ENCODE data around the gene PKNOX2.

Gene PKNOX2

DNA sequence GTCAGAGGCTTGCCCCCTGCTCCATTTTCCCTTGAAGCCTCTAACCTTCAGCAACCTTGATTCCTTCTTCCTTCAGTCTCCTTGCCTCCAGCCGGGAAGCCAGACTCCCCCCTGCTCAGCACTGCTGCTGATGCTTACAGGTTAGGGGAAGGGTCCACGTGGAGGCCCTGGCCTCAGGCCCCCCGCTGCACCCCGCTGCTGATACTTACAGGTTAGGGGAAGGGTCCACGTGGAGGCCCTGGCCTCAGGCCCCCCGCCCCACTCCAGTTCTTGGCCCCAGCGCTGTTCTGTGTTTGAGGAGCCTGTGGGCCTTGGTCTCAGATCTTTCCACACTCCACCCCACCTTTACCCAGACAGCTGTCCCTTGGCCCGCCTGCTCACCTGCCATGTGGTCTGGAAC, 25.6 kb upstream of the PKNOX2 start:
- Histone ChIP-seq H3K4me3 (ENCODE audit: low read depth in 1 of 2, low read length in 2 of 2) (no peak overlapping the region), H3K27me3 (ENCODE audit: control insufficient read depth in 1 of 2, insufficient read depth in 2 of 2, low read length in 2 of 2) (peaks cover 5 to 14% of the 10 kb centered on the region in 2 donors), H3K9ac (ENCODE audit: low read length) (no peak overlapping the region), H3K4me1 (ENCODE audit: insufficient read depth, low read length) (peaks cover 6% of the 10 kb centered on the region), H3K9me3 (ENCODE audit: low read length) (no peaks in the 10 kb centered on the region), H3K27ac (ENCODE audit: low read depth, low read length) (no peak overlapping the region), H3K36me3 (ENCODE audit: insufficient read depth, low read length) (no peaks in the 10 kb centered on the region)

DNA sequence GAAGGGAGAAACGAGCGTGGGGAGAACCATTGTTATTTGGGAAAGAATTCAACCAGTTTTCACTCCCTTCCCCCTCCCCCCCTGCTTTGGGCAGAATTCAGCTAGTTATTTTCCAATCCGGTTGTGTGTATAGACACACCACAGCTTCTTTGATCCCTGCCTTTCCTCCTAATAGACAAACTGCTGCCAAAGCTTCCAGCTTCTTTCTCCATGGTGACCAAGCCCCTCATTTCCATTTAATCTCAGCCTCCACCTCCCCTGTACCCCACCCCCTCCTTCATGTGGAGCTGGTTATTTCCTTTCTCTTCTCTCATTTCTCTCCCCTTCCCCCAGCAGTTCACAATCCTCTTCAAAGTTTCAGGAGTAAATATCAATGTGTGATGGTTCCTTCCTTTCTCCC, 24.8 kb upstream of the PKNOX2 start:
- H3K4me3 ChIP-seq (ENCODE audit: low read depth in 1 of 2, low read length in 2 of 2) = no peak overlapping the region
- H3K27me3 ChIP-seq (ENCODE audit: control insufficient read depth in 1 of 2, insufficient read depth in 2 of 2, low read length in 2 of 2) = peaks cover 5 to 14% of the 10 kb centered on the region in 2 donors
- no peak overlapping the region for H3K9ac ChIP-seq (ENCODE audit: low read length)
- peaks cover 6% of the 10 kb centered on the region for H3K4me1 ChIP-seq (ENCODE audit: insufficient read depth, low read length)
- no peaks in the 10 kb centered on the region for H3K9me3 ChIP-seq (ENCODE audit: low read length)
- no peak overlapping the region for H3K27ac ChIP-seq (ENCODE audit: low read depth, low read length)
- H3K36me3 ChIP-seq (ENCODE audit: insufficient read depth, low read length) = no peaks in the 10 kb centered on the region

DNA sequence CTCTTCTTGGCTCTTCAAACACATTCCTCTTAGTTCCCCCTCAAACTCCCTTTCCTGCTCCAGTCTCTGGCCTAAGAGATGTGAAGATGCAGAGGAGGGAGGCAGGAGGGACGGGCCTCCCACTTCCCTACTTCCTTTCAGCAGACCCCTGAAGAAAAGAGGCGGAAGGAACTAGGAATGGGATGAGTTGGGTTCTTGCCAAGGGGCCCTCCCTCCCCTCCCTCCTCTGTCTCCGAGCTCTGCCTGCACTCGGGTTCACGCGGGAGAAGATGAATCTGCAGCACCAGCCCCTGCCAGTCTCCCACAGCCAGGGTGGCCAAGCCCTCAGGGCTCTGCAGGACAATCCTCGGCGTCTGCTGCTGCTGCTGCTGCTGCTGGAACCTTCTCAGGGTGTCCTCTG, 24.3 kb upstream of the PKNOX2 start:
- Histone ChIP-seq H3K4me3 (ENCODE audit: low read depth in 1 of 2, low read length in 2 of 2) (no peak overlapping the region), H3K9me3 (ENCODE audit: low read length) (no peaks in the 10 kb centered on the region), H3K4me1 (ENCODE audit: insufficient read depth, low read length) (peaks cover 6% of the 10 kb centered on the region)

DNA sequence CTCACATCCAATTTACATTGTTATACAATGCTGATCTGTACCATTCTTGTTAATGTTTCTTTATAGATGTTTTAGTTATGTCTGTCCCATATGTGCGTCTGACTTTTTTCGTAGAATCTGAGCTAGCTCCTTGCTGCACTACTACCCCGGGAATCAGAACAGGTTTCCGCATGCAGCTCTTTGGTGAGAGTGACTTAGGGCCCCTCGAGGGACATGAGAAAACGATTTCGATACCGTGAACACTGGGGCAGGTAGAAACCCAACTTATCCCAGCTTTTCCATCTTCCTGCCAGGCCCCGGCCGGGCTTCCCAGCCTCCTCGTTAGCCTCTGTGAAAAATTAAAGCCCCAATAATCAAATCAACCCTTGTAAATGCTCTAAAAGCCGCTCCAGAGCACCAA, 23.4 kb upstream of the PKNOX2 start:
- Histone ChIP-seq H3K9me3 (ENCODE audit: low read length) (no peaks in the 10 kb centered on the region), H3K36me3 (ENCODE audit: insufficient read depth, low read length) (no peaks in the 10 kb centered on the region), H3K9ac (ENCODE audit: low read length) (no peak overlapping the region), H3K4me1 (ENCODE audit: insufficient read depth, low read length) (peaks cover 6% of the 10 kb centered on the region), H3K27ac (ENCODE audit: low read depth, low read length) (no peak overlapping the region), H3K4me3 (ENCODE audit: low read depth in 1 of 2, low read length in 2 of 2) (no peak overlapping the region), H3K27me3 (ENCODE audit: control insufficient read depth in 1 of 2, insufficient read depth in 2 of 2, low read length in 2 of 2) (peaks cover 5 to 14% of the 10 kb centered on the region in 2 donors)

More for the DNA sequence above, 24.3 kb upstream of the PKNOX2 start:
- H3K9ac ChIP-seq (ENCODE audit: low read length) = no peak overlapping the region
- H3K36me3 ChIP-seq (ENCODE audit: insufficient read depth, low read length) = no peaks in the 10 kb centered on the region
- H3K27me3 ChIP-seq (ENCODE audit: control insufficient read depth in 1 of 2, insufficient read depth in 2 of 2, low read length in 2 of 2) = peaks cover 5 to 14% of the 10 kb centered on the region in 2 donors
- no peak overlapping the region for H3K27ac ChIP-seq (ENCODE audit: low read depth, low read length)

DNA sequence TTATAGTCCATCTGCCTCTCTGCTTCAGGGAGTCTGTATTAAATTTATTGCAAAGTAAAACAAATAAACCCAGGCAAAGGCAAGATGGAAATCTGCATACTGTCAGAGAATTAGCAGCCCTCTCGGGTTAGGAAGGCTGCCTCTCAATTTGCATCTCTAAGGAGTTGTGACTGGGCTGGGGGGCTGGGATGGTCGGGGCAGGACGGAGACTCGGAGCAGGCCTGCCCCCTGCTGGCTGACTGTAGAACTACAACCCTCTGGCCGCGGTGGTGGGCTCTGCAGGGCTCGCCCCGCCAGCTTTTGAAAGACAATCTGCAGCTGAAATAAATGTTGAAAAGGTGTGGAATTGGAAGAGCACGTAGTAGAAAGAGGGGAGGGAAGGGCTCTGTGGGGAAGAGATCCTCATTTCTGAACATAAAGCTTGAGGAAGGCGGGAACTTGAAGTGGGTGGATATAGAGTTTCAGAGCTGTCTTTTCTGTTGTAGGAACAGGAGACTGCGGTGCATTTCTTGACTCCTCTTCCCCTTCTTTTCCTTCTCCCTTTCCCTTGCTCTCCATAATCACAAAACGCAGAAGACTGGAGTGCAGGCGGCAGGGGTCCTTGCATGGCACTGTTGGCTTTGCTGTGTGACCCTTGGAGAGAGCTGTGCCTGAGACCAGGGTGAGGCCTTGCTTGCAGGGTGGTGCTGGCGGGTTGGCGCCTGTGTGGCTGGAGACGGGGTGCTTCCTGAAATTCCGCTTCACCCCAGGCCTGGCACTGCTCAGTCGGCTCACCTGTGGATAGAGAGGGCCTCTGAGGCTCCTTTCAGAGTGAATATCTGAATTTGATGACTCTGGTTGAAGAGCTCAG, 22.6 kb upstream of the PKNOX2 start:
- Histone ChIP-seq H3K4me1 (ENCODE audit: insufficient read depth, low read length) (peaks cover 6% of the 10 kb centered on the region), H3K27me3 (ENCODE audit: control insufficient read depth in 1 of 2, insufficient read depth in 2 of 2, low read length in 2 of 2) (peaks cover 5 to 14% of the 10 kb centered on the region in 2 donors), H3K9ac (ENCODE audit: low read length) (no peak overlapping the region), H3K4me3 (ENCODE audit: low read depth in 1 of 2, low read length in 2 of 2) (no peak overlapping the region), H3K27ac (ENCODE audit: low read depth, low read length) (no peak overlapping the region), H3K36me3 (ENCODE audit: insufficient read depth, low read length) (no peaks in the 10 kb centered on the region), H3K9me3 (ENCODE audit: low read length) (no peaks in the 10 kb centered on the region)

DNA sequence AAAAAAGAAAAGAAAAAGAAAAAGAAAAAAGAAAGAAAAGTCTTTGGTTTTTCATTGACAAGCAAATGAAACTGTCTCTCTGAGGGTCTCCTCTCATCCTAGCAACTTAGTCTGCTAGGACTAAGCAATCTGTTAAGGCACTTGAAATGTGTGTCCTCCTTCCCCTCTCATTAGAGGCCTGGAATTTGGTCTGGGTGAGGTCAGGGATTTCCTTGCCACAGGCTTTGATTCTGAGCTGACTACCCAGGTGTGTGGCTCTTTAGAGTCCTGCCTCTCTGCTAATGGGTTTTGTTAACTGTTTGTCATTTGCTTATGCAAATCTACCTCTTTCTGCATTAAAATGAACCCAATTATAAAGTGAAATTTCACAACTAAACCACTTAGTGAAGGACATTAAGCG, 18.3 kb upstream of the PKNOX2 start:
- Histone ChIP-seq H3K4me3 (ENCODE audit: low read depth in 1 of 2, low read length in 2 of 2) (no peak overlapping the region), H3K4me1 (ENCODE audit: insufficient read depth, low read length) (peaks cover 6% of the 10 kb centered on the region), H3K9ac (ENCODE audit: low read length) (no peak overlapping the region), H3K27me3 (ENCODE audit: control insufficient read depth in 1 of 2, insufficient read depth in 2 of 2, low read length in 2 of 2) (peaks cover 0 to 6% of the 10 kb centered on the region in 2 donors), H3K9me3 (ENCODE audit: low read length) (no peaks in the 10 kb centered on the region), H3K27ac (ENCODE audit: low read depth, low read length) (no peak overlapping the region), H3K36me3 (ENCODE audit: insufficient read depth, low read length) (no peaks in the 10 kb centered on the region)

DNA sequence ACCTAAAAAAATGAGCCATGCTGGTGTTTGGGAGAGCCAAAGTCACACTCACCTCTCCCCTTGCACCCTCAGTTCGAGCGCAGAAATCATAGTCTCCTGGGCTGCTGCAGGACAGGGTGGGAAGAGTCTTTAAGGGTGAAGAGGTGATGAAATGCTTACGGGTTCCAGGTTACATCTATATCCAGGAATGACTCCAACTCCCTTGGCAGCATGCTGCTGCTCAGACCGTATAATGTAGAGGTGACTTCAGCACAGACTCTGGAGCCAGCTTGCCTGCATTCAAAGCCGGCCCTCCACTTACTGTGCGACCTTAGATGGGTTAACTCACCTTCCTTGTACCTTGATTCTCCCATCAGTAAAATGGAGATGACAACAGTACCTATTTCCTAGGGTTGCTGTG, 17.3 kb upstream of the PKNOX2 start:
- Histone ChIP-seq H3K9me3 (ENCODE audit: low read length) (no peaks in the 10 kb centered on the region), H3K4me1 (ENCODE audit: insufficient read depth, low read length) (no peaks in the 10 kb centered on the region), H3K27ac (ENCODE audit: low read depth, low read length) (no peak overlapping the region), H3K27me3 (ENCODE audit: control insufficient read depth in 1 of 2, insufficient read depth in 2 of 2, low read length in 2 of 2) (no peaks in the 10 kb centered on the region), H3K36me3 (ENCODE audit: insufficient read depth, low read length) (no peaks in the 10 kb centered on the region), H3K9ac (ENCODE audit: low read length) (no peak overlapping the region), H3K4me3 (ENCODE audit: low read depth in 1 of 2, low read length in 2 of 2) (no peak overlapping the region)

DNA sequence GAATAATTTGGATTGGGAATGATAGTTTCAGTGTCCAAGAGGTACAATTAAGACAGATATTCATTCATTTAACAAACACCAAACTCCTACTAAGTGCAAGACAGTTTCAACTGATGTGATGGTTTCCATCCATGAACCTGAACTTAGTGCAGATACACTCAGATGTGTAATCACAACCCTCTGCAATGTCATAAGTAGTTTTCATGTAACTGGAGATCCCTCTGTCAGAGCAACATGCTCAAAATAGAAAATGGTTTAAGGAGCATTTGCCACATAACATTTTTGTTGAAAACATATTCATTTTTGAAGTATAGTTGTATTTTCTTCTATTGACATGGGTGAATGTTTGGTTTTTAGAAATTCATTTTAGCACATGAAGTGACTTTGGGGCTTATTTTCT, 16.5 kb upstream of the PKNOX2 start:
- no peak overlapping the region for H3K27ac ChIP-seq (ENCODE audit: low read depth, low read length)

DNA sequence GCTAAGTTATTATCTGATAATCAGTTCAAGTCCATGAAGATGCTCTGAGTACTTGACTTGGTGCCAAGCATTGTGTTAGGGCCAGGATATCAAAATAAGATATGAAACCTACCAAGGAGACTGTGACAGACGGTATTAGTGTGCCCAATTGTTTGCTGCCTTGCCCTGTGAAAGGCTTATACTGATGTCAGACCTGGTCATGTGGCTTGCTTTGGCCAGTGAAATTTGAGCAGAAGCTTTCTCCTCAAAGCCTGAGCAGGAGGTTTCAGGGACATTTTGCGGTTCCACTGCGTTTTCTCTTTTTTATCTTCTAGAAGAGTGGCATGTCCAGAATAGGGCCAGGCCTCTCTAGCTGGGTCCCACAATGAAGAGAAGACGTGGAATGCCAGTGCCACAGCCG, 15.8 kb upstream of the PKNOX2 start:
- no peak overlapping the region for H3K9ac ChIP-seq (ENCODE audit: low read length)
- no peaks in the 10 kb centered on the region for H3K27me3 ChIP-seq (ENCODE audit: control insufficient read depth in 1 of 2, insufficient read depth in 2 of 2, low read length in 2 of 2)
- H3K36me3 ChIP-seq (ENCODE audit: insufficient read depth, low read length) = no peaks in the 10 kb centered on the region
- H3K4me1 ChIP-seq (ENCODE audit: insufficient read depth, low read length) = no peaks in the 10 kb centered on the region
- H3K4me3 ChIP-seq (ENCODE audit: low read depth in 1 of 2, low read length in 2 of 2) = no peak overlapping the region
- H3K27ac ChIP-seq (ENCODE audit: low read depth, low read length) = no peak overlapping the region
- H3K9me3 ChIP-seq (ENCODE audit: low read length) = no peaks in the 10 kb centered on the region

More for the DNA sequence above, 16.5 kb upstream of the PKNOX2 start:
- Histone ChIP-seq H3K36me3 (ENCODE audit: insufficient read depth, low read length) (no peaks in the 10 kb centered on the region), H3K27me3 (ENCODE audit: control insufficient read depth in 1 of 2, insufficient read depth in 2 of 2, low read length in 2 of 2) (no peaks in the 10 kb centered on the region), H3K4me1 (ENCODE audit: insufficient read depth, low read length) (no peaks in the 10 kb centered on the region), H3K4me3 (ENCODE audit: low read depth in 1 of 2, low read length in 2 of 2) (no peak overlapping the region), H3K9me3 (ENCODE audit: low read length) (no peaks in the 10 kb centered on the region), H3K9ac (ENCODE audit: low read length) (no peak overlapping the region)

DNA sequence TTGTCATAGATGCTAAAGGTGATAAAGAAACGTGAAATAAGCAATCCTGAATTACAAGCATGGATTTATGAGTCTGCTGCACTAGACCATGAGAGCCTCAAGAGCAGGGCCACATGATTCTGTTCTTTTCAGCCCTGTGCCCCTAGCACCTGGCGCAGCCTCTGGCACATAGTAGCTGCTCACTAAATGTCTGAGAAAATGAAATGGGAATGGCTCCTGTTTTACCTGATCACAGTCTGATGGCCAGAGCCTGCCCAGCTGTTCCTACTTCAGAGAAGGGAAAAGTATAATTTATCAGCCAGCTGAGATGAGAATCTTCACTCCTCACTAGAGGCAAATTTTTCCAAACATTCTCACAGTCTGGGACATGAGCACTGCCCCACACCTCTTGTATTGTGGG, 10.7 kb upstream of the PKNOX2 start:
- H3K27me3 ChIP-seq (ENCODE audit: control insufficient read depth in 1 of 2, insufficient read depth in 2 of 2, low read length in 2 of 2) = peaks cover 0 to 6% of the 10 kb centered on the region in 2 donors
- H3K36me3 ChIP-seq (ENCODE audit: insufficient read depth, low read length) = no peaks in the 10 kb centered on the region
- H3K4me1 ChIP-seq (ENCODE audit: insufficient read depth, low read length) = no peaks in the 10 kb centered on the region
- no peak overlapping the region for H3K9ac ChIP-seq (ENCODE audit: low read length)
- no peak overlapping the region for H3K4me3 ChIP-seq (ENCODE audit: low read depth in 1 of 2, low read length in 2 of 2)
- no peaks in the 10 kb centered on the region for H3K9me3 ChIP-seq (ENCODE audit: low read length)
- H3K27ac ChIP-seq (ENCODE audit: low read depth, low read length) = no peak overlapping the region

DNA sequence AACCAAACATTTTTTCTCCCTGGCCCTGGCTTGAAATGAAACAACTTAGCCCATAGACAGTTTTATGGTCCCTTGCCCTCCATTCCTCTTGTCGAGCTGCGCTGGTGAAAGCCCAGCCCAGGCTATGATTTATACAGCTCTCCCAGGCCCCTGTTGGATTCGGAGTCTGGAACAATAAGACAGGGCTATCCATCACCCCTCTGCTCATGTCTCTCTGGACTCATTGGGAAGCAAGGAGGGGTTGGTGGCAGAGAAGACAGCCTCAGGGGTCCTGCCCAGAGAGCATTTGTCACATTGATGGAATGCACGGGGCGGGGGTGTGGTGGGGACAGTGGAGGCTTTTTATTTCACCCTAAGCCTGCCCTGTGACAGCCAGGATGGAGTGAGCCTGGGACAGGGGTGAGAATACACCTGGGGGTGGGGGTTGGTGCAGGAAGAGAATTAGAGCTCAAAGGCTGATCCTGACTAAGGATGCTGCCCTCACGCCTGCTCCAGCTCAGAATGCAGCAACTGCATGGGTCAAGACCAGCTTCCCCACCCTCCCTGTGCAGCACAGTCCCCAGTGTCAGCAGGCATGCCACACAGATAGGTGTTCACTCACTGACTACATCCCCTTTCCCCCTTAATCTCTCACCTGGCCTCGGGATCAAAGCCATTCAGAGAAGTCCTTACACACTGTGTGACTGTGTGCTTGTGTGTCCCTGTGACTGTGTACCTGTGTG, 10.0 kb upstream of the PKNOX2 start:
- Histone ChIP-seq H3K36me3 (ENCODE audit: insufficient read depth, low read length) (no peaks in the 10 kb centered on the region), H3K27me3 (ENCODE audit: control insufficient read depth in 1 of 2, insufficient read depth in 2 of 2, low read length in 2 of 2) (peaks cover 0 to 6% of the 10 kb centered on the region in 2 donors)

More for the DNA sequence above, 10.0 kb upstream of the PKNOX2 start:
- Histone ChIP-seq H3K4me3 (ENCODE audit: low read depth in 1 of 2, low read length in 2 of 2) (no peak overlapping the region), H3K27ac (ENCODE audit: low read depth, low read length) (no peak overlapping the region), H3K9me3 (ENCODE audit: low read length) (no peaks in the 10 kb centered on the region), H3K9ac (ENCODE audit: low read length) (no peak overlapping the region), H3K4me1 (ENCODE audit: insufficient read depth, low read length) (no peaks in the 10 kb centered on the region)

Measured in muscle layer of colon (tissue), 2 donors.